T-helper 1 cell treated with Interleukin-12 subunit alpha and Interleukin-12 subunit beta and Interleukin-4 antibody, amounts not matched to agents 30 μg/mL and 1 μg/mL, for 36 hours (primary cell): ENCODE measurements around the gene ABCG1.

Experiments used
- H3K27ac Mint-ChIP-seq: one replicate; pipeline ENCODE4 v1.8.0; 2021; ENCODE audit warnings: mild to moderate bottlenecking, mixed read lengths
- H3K27me3 Mint-ChIP-seq: one replicate; pipeline ENCODE4 v1.8.0; 2021; ENCODE audit warnings: low read depth, mixed read lengths
- H3K36me3 Mint-ChIP-seq: one replicate; pipeline ENCODE4 v1.8.0; 2021; ENCODE audit warnings: low read depth, mixed read lengths
- H3K4me1 Mint-ChIP-seq: one replicate; pipeline ENCODE4 v1.8.0; 2021; ENCODE audit warnings: low read depth, mixed read lengths
- H3K4me3 Mint-ChIP-seq: one replicate; pipeline ENCODE4 v1.8.0; 2021; ENCODE audit warnings: mild to moderate bottlenecking, moderate library complexity, mixed read lengths
- H3K9me3 Mint-ChIP-seq: one replicate; pipeline ENCODE4 v1.8.0; 2021; ENCODE audit warnings: mixed read lengths

ABCG1 gene

DNA sequence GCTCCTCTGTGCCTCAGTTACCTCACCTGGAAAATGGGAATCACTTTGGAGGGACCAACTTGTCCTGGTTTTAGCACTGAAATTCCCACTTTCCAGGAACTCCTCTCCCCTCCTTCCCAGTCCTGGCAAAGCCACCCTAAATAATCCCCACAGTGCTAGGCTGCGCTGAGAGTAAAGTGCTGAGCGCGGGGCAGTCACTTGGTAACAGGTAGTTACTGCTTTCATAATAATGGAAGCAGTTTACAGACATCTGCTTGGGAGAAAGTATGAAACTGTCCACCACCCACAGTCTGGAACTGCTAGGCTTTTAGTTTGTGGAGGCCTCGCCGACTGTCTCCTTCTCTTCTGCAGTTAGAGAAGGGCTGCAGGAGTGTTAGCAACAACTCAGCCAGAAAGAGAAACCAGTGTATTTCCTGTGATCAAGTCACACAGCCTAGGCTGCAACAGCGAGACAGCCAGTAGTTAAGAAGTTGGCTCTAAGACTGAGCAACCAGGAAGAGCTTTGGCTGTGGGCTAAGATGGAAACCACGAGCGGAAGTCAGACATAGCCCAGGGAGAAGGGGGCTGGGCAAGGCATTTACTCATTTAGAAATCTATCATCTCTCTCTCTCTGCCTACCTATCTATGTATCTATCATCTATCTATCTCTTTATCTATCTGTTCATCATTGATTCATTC is 30.8 kb upstream of the ABCG1 start:
- Mint-ChIP-seq H3K4me3 (peak overlapping the region; percentile 70), H3K9me3 (peaks cover 18% of the 10 kb centered on the region), H3K27me3 (peaks cover 13% of the 10 kb centered on the region), H3K4me1 (peaks cover 68% of the 10 kb centered on the region), H3K27ac (peak overlapping the region; percentile 94), H3K36me3 (peaks cover 19% of the 10 kb centered on the region)

DNA sequence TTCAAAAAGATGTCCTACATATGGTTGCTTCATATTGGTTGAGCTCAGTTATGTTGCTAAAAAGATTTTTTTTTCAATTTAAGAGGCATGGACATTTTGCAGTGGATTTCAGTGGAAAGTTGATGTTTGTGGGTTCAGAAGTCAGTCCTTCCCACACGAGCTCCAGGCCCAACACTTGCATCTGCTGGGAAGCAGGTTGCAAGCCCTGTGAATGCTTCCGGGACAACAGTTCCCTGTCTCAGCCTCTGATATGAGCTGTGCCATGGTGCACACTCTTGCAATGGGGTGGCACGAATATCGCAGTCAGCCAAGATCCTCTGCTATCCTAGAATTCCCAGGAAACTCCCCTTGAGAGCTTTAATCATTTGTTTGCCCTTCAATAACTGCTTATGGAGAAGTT is 30.3 kb upstream of the ABCG1 start:
- peak overlapping the region; percentile 70 for H3K4me3 Mint-ChIP-seq
- H3K36me3 Mint-ChIP-seq = peaks cover 22% of the 10 kb centered on the region
- peaks cover 72% of the 10 kb centered on the region for H3K4me1 Mint-ChIP-seq

DNA sequence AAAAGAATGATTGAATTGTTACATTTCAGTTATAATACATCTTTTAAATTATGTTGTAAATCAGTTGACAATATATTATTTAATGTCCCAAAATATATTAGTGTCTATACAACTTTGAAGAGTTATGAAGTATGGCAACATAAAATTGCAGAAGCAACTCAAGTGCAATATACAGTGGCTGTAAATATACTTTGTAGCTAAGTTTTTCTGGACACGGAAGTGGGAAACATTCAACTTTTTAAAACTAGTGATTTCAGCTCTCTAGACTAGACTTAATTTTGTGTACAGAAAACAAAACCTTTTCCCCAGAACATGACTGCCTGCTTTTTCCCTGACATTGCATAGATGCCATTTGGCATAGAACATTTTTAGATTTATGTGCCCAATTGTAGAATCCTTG is 29.5 kb upstream of the ABCG1 start:
- Mint-ChIP-seq H3K4me3 (peak overlapping the region; percentile 28), H3K27me3 (peaks cover 20% of the 10 kb centered on the region), H3K9me3 (peaks cover 18% of the 10 kb centered on the region), H3K4me1 (peaks cover 79% of the 10 kb centered on the region), H3K36me3 (peaks cover 22% of the 10 kb centered on the region), H3K27ac (no peak overlapping the region)

More for the DNA sequence above, 30.3 kb upstream of the ABCG1 start:
- Mint-ChIP-seq H3K9me3 (peaks cover 18% of the 10 kb centered on the region), H3K27me3 (peaks cover 18% of the 10 kb centered on the region), H3K27ac (peak overlapping the region; percentile 94)

DNA sequence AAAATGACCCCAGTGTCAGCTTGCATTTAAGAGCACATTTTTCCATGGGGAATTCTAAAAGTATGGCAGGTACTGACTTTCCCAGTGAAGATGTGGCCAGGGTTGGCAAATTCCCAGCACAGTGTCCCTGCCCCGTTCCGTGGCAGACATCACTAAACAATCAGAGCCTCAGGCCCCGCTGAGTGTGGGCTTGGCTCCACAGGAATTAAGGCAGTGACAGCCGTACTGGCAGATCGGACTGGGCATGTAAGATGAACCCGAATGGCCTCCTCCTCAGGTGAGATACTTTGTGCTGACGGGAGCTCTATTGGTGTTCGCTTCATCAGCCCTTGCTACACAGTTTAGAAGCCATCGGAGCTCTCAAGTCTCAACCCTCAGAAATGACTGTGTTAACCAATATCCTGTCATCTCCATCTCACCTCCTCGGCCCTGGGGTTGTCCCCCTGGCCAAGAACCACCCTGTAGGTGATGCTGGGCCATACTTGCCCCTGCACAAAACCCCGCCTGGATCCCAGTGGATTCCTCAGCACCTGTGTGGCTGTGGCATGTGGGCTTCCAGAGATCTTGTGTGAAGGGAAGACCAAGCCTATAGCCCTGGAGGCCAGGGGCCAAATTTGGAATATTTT is 29.0 kb upstream of the ABCG1 start:
- H3K4me1 Mint-ChIP-seq = peaks cover 82% of the 10 kb centered on the region
- peaks cover 22% of the 10 kb centered on the region for H3K36me3 Mint-ChIP-seq
- no peak overlapping the region for H3K27ac Mint-ChIP-seq
- H3K9me3 Mint-ChIP-seq = peaks cover 18% of the 10 kb centered on the region
- peak overlapping the region; percentile 28 for H3K4me3 Mint-ChIP-seq
- peaks cover 20% of the 10 kb centered on the region for H3K27me3 Mint-ChIP-seq

GRCh38 chr21:42190486-42190863 is 28.5 kb upstream of the ABCG1 start:
- H3K4me1 Mint-ChIP-seq = peaks cover 84% of the 10 kb centered on the region
- peaks cover 24% of the 10 kb centered on the region for H3K27me3 Mint-ChIP-seq
- peaks cover 22% of the 10 kb centered on the region for H3K36me3 Mint-ChIP-seq
- H3K4me3 Mint-ChIP-seq = no peak overlapping the region
- H3K9me3 Mint-ChIP-seq = peaks cover 16% of the 10 kb centered on the region
- no peak overlapping the region for H3K27ac Mint-ChIP-seq

- Mint-ChIP-seq H3K27ac (no peak overlapping the region), H3K4me1 (peaks cover 83% of the 10 kb centered on the region), H3K27me3 (peaks cover 28% of the 10 kb centered on the region), H3K36me3 (peaks cover 17% of the 10 kb centered on the region), H3K4me3 (no peak overlapping the region), H3K9me3 (peaks cover 10% of the 10 kb centered on the region)
Observed at GRCh38 chr21:42191064-42191463, 27.9 kb upstream of the ABCG1 start.

- peaks cover 74% of the 10 kb centered on the region for H3K4me1 Mint-ChIP-seq
- H3K27me3 Mint-ChIP-seq = peaks cover 28% of the 10 kb centered on the region
- H3K4me3 Mint-ChIP-seq = peak overlapping the region; percentile 54
- H3K27ac Mint-ChIP-seq = peak overlapping the region; percentile 45
- peaks cover 9% of the 10 kb centered on the region for H3K36me3 Mint-ChIP-seq
- H3K9me3 Mint-ChIP-seq = peaks cover under 1% of the 10 kb centered on the region
Observed at GRCh38 chr21:42191696-42192595, 27.0 kb upstream of the ABCG1 start.

GRCh38 chr21:42193131-42193671 is 25.7 kb upstream of the ABCG1 start:
- Mint-ChIP-seq H3K4me1 (peaks cover 64% of the 10 kb centered on the region), H3K9me3 (no peaks in the 10 kb centered on the region), H3K27me3 (peaks cover 28% of the 10 kb centered on the region), H3K27ac (peak overlapping the region; percentile 92), H3K4me3 (peak overlapping the region; percentile 80), H3K36me3 (peaks cover 6% of the 10 kb centered on the region)

DNA sequence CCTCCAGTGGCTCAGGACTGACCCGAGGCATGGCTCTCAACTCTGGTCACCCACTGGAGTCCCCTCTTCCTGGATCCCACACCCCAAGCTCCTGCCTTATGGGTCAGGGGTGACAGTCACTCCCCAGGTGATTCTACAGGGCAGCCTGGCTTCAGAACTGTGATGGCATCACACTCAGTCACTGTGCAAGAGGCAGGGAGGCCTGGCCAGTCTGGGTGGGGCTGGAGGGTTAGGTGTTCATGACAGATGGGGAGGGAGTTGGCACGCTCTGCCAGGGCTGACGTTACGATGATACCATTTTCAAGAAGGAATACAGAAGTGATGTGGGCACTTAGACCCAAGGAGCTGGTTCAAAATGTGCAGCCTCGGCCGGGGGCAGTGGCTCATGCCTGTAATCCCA is 25.2 kb upstream of the ABCG1 start:
- Mint-ChIP-seq H3K9me3 (no peaks in the 10 kb centered on the region), H3K4me1 (peaks cover 64% of the 10 kb centered on the region), H3K4me3 (no peak overlapping the region), H3K27ac (no peak overlapping the region), H3K36me3 (peaks cover 5% of the 10 kb centered on the region), H3K27me3 (peaks cover 28% of the 10 kb centered on the region)

GRCh38 chr21:42194863-42195262 is 24.1 kb upstream of the ABCG1 start:
- peaks cover 5% of the 10 kb centered on the region for H3K36me3 Mint-ChIP-seq
- peaks cover 67% of the 10 kb centered on the region for H3K4me1 Mint-ChIP-seq
- H3K4me3 Mint-ChIP-seq = no peak overlapping the region
- H3K27ac Mint-ChIP-seq = no peak overlapping the region
- peaks cover 28% of the 10 kb centered on the region for H3K27me3 Mint-ChIP-seq
- H3K9me3 Mint-ChIP-seq = no peaks in the 10 kb centered on the region

GRCh38 chr21:42195378-42196031 is 23.4 kb upstream of the ABCG1 start:
- Mint-ChIP-seq H3K4me3 (no peak overlapping the region), H3K9me3 (no peaks in the 10 kb centered on the region)

DNA sequence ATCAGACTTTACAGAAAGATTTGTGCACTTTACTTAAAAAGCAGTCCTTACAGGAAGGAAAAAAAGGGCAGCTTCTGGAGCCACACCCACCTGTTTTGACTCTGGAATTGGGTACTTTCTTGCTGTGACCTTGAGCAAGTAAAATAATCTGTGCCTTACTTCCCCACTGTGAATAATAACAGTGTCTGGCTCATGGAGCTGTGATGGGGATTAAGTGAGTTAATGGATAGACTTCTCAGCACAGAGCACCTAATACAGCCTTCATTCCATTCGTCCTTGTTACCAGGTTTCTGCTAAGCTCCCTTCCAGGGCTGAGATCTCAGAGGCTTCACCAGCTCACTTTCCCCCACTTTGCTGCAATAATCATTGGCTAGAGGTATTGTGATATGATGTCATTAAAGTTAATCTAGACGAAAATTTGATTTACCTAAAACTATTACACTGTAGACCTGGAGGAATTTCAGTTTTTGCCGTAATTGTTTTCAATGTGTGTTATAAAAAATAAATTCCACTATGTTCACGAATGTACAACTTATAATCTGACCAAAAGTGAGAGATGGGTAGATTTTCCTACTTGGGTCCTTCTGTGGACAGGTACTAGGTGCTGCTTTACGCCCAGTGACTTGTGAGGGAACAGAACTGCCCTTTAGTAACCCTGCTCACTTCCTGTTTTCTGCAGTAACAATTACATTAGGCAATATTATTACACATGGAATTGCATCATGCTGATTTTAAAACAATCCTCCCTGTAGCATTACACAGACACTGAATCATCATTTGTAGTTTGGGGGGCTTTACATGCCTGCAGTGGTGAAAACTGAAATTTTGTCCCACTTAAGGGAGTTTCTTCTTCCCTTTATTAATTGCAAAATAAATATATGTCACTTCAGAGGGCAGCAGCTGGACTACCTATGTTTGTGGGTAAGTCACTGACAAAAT is 19.7 kb upstream of the ABCG1 start:
- Mint-ChIP-seq H3K27me3 (peaks cover 30% of the 10 kb centered on the region), H3K36me3 (peaks cover 2% of the 10 kb centered on the region), H3K4me1 (peaks cover 35% of the 10 kb centered on the region), H3K27ac (no peak overlapping the region), H3K9me3 (no peaks in the 10 kb centered on the region), H3K4me3 (peak overlapping the region; percentile 41)

More at GRCh38 chr21:42195378-42196031, 23.4 kb upstream of the ABCG1 start:
- peaks cover 28% of the 10 kb centered on the region for H3K27me3 Mint-ChIP-seq
- peak overlapping the region; percentile 2 for H3K27ac Mint-ChIP-seq
- peaks cover 61% of the 10 kb centered on the region for H3K4me1 Mint-ChIP-seq
- peaks cover 5% of the 10 kb centered on the region for H3K36me3 Mint-ChIP-seq

DNA sequence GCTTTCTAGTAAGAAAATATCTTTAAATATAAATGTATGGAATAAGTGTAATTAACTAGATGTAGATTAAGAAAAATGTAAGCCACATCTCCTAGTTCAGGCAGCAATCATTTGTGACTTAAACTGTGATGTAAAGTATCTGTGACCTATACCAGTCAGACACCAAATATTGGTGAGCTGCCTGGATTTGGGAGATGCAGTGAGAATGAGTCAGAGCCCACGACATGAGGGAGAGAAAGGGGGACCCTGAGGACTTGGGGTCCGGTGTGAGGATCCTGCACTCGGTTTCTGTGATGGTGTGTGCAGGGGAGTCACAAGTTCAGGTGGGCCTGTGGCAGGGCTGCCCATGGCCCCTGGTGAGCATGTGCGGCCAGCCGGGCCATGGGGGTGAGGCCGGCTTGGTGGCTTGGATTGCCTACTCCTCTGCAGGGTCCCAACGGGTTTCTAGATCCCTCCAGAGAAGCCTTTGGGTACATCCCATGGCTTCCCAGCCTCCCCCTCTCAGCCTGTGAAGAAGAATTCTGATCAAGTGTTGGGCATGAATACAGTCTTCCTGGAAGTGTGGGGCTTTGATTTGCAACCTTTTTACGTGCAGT is 19.0 kb upstream of the ABCG1 start:
- H3K4me1 Mint-ChIP-seq = peaks cover 30% of the 10 kb centered on the region
- H3K4me3 Mint-ChIP-seq = no peak overlapping the region
- H3K36me3 Mint-ChIP-seq = peaks cover 2% of the 10 kb centered on the region
- no peak overlapping the region for H3K27ac Mint-ChIP-seq
- no peaks in the 10 kb centered on the region for H3K9me3 Mint-ChIP-seq
- H3K27me3 Mint-ChIP-seq = peaks cover 30% of the 10 kb centered on the region
